NCI-H1417 treated with DMSO at 0.1 percent for 48 hours (cell line): Measurements from ENCODE around the gene GLI3.

ENCODE experiments used
- DNase-seq: peaks from one replicate; lab custom pipeline; 2025; lab: John Stamatoyannopoulos, UW

GLI3 gene

DNA sequence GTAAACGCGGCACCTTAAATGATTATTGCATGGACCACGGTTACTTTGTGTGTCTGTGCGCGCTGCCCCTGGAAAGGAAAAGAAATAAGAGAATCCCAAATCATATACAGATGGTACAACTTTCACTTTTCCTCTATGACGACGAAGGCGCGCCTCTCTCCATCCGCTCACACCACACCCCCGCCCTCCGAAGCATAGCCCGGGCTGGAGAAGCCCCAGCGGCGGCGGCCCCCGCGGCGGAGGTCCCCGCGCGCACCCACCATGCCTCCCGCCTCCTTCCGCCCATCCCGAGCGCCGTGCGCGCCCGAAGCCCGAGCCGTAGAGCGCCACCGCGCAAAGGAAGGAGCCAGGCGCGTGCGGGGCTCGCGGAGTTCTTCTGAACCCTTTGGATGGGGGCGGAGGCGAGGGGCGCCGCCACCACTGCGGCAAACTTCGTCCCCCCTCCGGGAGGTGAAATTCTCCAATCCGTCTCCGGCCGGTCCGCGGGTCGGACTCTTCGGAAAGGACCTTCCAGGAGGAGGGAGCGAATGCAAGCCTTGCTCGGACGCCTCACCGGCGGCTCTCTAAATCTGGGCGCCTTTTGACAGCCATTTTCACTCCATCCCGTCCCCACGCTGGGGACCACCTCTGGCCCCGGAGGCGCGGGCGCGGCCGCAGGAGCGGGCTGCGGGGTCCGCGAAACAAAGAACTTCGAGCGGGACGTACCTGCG, 588 bp downstream of the GLI3 start:
- no peak for DNase-seq

DNA sequence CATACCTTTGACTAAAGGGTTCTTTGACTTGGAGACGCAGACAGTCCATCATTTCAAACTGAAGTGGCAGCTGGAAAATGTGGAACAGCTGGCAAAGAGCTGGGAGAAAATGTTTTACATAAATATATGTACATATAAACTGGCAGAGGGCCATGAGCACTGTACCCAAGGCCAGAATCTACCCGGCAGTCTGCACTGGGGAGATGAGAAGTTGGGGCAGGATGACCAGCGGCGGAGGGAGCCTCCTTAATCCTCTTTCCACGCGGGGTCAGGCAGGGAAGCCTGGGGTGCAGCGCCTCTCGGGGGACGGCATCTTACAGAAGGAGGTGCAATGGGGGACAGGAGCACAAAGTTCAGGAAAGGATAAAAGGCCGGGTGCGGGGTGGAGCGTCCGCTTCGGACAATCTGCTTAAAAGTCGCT, 1.3 kb downstream of the GLI3 start:
- DNase-seq = no peak

DNA sequence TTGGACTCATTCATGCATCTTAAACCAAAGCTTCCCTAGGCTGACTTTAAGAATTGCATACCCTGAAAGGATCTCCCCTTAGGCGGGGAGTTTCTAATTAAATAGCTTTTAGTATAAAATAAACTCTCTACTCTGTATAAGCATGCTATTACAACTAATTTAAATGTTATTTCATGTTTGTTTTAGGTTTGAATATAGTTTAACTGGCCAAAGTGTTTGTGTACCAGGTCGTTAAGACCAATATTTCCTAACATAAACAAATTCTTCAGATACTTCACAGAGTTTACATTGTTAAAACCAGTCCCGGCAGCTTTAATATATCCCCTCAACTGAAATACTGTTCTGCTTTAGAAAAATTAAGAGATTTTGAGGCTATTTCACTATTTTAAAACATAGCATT, 2.3 kb downstream of the GLI3 start:
- no peak for DNase-seq

DNA sequence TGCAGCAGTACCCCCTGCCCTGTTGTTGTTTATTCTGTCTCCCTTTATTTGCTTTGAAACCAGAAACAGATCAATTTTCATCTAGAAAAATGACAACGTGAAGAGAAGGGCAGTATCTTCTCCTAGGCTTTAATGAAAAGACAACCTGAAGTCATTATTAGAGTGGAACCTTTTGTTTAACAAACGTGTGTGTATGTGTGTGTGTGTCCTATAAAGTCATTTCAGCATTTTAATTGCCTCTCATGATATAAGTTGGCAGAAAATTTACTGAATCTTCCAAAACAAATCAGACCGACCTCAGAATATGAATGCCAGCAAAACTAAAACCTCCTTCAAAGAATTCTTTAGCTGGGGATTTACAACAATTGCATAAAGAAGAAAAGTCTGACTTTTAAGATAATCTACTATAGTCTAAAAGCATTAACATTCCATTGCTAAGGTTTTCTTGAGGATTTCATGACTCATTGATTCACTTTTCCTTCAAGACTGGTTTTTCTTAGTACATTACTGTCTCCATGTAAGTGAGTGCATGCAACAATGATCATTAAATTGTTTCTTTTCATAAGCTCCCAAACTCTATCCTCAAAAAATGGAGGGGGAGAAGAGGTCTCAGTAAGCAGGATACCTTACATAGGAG, 3.2 kb downstream of the GLI3 start:
- no peak for DNase-seq

DNA sequence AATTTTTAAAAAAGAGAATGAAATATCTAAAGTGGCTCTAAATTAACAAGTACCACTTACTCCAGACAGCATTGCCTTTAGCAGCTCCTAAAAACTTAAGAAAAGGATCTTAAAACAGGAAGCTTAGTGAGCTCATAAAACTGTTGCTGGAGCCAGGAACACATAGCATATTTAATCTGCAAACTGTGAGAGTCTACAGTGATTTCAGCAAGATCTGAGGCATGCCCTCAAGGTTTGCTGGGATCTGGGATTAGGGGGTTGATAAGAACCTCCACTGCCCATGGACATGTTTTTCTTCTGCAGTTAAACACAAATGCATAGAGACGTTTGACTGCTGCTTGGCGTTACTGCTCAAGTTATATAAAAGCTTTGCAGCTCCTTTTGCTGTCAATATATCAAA, 3.8 kb downstream of the GLI3 start:
- DNase-seq = no peak

DNA sequence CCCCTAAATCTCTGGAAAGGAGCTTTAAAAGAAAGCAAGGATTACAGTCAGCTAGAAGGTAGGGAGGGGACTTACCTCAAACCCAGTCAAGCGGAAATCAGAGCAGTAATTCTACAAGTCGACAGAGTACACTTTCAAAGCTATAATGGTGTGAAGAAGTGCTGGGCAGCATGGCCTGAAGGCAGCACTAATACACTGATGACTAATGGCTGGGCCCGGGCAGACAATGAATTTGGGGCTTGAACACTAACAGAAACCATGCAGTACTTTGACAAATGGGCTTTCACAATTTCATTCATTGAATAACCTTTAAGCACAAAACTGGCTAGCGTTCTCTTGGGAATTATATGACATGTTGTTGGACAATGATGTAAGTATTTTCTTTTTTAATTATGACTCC, 4.7 kb downstream of the GLI3 start:
- DNase-seq = no peak

DNA sequence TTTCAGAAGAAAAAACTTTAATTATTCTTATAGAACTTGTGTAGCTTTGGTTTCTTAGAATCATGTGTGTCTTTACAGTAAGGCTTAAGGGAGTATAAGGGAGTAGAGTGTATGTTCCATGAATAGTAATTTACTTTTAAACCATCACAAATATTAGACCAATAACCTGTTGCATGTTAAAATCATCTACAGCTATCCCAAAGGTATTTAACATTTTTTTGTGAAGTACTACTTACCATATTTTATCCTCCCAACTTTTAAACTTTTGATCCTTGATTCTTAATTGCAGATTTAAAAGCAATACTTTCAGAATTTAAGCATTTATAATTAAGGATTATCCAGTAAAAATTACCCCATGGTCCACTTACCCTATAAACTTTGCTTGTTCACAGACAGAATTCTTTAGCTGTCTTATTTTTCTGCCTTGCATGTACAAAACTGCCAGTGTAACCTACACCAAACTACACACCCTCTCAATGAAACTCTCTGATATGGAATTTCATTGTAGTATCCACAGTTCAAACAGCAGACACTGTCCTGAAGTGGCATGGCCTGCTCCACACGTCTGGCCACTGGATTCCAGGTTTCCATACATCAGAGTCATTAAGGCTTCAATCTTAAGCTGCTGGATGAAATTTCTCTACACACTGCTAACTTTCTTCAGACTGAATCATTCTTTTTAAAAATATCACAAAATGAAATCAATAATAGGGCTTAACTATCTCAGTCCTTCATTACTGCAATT, 5.8 kb downstream of the GLI3 start:
- DNase-seq = no peak

DNA sequence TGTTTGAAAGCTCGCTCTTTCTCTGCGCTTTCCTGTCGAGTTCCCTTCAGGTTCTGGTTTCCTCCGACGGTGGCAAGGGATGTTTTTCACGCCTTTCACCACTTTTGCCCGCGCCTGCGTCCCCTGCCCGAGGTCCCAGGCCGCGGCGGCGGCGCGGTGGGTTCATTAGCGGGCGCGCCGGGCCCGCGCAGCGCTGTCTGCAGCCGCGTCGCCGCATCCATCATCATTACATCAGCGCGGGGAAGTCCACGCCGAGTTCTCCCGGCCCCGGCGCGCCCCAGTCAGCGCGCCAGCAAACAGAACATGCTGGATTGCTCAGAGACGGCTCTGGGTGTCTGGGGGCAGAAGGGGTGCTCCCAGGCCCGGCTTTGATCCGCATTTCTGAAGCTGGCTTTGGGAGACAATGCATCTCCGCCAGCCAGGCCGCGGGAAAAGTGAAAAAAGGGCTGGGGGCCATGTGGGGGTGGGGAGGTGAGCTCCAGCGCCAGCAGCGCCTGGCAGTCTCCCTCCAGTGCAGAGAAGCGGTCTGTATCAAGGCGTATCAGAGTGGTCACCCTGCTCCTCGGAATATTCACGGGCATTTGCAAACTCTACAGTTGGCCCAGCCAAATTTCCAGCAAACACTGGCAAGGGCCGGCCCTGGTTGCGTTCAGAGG, 8.9 kb downstream of the GLI3 start:
- DNase-seq = no peak

DNA sequence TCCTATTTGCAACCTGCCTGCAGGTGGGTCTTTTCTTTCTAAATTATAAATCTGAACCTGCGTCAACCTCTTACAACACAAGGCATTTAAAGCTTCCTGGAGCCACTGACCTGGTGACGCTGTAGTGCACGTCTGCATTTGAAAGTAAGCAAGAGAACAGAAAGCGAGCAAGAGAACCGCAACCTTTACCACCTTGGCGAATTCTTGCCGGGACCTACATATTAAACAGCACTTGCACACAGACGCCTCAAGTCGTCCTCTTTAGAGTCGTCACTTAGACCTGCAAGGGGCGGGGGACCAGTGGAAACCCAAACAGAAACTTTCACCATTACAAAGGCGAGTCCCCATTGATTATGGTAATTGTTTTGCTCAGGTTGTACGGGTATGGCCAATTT, 9.5 kb downstream of the GLI3 start:
- no peak for DNase-seq

DNA sequence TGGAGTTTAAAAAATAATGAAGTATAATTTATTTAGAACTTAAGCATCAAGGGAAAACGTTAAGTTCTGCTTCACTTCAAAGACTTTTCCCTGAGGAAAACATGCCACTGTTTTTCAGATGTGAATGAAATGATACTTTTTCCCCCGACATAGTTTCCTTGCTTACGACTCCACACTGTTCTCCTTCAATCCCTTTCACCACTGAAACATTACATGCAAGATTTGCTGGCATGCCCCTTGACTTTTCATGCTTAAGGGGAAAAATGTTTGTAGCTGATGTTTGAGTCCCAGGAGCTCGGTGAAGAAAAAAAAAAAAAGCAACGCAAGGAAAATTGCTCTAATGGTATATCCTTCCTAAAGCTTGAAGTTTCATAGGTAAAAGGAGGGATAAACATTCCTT, 10.0 kb downstream of the GLI3 start:
- DNase-seq = no peak

DNA sequence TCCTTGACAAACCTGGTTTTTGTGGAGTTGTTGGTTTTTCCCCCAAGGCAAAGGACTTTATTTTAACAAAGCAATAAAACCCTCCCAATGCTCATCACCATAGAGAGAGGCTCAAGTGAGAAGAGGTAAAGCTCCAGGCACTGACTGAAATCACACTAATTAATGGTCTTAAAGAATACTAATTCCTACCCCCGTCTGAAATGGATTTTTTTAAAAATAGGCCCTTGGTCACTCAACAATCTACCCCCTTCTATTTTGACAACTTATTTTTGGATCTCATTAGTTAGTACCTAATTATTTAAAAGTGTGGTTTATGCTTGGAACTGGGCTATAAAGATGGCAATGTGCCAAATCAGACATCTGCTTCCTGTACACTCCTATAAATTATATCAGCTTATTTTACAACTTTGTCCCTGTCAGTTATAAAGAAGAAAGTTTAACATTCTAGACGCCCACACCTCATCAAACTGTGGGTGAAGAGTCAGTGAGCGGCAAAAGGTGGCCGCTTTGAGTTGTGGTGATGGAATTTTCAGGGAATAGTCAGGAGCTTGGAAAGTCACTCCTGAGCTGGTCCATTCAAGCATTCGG, 10.6 kb downstream of the GLI3 start:
- no peak for DNase-seq

DNA sequence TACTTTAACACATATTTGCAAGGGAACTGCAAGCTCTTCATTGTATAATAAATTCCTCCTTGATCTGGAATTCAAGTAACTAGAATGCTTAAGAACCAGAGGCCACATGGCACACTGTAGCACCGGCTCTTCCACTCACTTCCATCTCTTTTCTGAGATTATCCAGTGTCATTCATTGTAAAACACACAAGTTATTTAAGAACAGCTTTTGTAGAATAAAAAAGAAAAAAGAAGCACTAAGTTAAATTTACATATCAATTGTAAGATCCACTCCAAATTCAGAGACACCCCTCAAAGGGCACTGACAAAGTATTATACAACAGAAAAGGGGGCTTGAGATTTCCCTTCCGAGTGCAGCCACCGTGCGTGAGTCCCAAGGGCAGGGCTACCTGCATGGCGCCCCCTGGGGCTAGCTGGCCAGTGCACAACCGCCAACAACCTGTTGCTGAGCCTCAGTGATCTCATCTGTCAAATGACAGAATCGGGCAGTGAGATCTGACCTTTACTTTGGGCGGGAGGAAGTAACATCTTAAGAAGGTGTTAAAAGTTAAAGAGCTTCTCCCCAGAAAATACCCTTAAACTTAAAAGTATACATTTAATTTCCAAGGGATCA, 12.5 kb downstream of the GLI3 start:
- DNase-seq = no peak

DNA sequence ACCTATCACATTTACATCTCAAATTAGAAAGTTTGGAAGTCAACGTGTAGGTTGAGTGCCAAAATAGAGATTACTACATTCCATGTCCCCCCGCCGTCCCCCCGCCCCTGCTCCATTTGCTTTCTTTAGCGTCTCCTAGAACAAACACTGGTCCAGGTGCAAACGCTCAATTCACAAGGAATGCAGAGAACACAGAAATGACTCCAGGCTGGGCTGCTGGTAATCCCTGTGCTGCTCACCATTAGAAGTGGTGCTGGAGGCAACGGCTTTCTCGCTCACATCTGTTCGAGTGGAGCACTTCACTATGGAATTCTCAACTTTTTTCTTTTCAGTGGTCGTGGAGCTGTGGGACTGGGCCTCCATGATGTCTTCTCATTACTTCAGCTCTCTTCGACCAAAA, 14.1 kb downstream of the GLI3 start:
- no peak for DNase-seq

DNA sequence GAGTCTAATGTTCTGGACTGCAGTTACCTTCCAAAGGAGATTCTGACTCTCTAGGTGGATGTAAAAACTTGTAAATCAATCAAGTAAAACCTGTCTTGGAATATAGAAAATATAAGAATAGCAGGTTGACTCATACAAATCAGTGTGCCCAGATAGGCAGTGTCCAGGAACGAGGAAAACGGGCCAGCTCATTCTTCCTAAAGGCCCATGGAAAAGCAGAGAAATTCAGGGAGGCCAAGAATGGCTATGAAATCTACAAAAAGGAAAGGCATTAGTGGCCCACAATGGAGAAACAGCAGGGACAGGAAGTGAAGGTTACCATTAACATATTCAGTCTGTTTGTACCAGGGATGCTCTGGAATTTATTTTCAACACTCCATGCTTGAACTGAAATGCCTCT, 14.9 kb downstream of the GLI3 start:
- no peak for DNase-seq

DNA sequence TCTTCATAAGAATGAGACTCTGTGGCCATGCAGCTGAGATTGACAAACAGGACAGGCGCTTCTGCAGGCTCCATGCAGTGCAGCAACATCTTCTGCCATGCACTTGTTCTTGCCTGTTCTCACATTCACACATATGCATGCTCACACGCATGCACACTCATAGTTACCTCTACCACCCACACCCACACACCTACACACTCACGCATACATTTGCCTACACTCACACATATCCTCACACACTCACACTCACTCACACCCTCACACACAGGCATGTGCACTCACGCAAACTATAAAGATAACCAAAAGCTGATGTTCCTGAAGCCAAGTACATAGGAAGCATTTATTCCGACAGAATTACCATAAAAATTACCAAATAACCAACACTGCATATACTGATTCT, 15.7 kb downstream of the GLI3 start:
- DNase-seq = no peak

DNA sequence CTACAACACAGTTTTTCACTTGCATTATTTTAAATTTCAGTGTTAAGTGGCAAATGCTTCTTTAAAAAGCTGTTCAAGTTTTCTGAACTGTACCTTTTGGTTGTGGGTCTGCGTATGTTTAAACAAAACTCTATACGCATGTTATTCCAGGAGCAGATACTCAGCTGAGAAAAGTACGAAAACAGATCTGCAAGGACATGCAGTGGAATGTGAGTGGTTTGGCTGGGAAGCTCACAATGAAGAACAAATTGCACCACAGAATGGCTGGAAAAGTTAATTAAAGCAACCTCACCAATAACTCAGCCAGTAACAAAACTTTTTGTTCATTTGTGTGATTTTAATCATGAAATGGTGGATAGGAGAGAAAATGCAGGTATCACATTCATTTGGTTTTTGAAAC, 17.6 kb downstream of the GLI3 start:
- no peak for DNase-seq

DNA sequence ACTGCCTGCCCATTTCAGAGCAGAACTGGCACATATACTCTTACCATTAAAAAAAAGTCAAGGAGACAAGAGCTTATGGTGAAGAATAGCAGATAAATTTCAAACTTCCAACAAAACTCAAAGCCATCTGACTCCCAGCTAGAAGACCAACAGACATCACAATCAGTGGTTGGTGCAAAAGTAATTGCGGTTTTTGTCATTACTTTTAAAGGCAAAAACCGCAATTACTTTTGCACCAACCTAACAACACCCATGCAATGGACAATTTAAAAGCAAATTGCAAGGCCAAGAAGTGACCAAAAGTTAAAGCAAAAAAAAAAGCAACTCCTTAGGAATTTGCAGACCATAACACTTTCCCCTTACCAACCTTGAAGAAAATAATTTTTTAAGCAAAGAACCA, 18.8 kb downstream of the GLI3 start:
- DNase-seq = no peak

DNA sequence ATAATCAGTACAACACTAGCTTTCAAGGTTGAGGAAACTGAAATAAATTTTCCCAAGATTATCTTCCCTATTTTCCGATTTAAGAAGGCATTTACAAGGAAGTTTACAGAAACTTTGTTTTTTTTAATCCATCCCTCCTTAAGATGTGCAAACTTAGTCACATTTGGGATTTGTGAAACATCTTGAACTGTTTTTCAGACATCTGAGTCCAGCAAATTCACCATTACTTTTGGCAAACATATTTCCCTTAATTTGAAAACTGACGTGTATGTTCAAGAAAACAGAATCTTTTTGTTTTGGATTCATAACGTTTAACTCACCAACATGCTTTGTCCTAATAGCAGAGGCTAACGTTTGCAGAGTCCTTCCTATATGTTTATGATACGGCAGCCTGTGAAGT, 19.5 kb downstream of the GLI3 start:
- no peak for DNase-seq

DNA sequence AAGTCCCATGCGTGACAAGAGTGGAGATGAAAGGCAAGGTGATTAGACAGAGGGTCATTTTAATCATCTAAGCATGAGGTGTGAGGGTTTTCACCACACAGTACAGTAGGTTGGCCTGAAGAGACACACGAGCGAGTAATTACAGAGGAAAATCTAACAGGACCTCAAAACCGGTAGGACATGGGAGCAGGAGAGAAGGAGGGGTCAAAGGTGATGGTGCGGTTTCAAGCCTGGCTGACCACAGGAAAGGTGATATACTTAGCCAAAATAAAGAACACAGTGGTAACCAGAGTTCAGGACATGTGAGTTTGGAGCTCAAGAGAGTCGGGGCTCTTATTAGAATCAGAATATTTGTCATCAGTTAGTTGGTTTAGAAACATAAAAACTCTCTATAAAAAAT, 20.0 kb downstream of the GLI3 start:
- no peak for DNase-seq

DNA sequence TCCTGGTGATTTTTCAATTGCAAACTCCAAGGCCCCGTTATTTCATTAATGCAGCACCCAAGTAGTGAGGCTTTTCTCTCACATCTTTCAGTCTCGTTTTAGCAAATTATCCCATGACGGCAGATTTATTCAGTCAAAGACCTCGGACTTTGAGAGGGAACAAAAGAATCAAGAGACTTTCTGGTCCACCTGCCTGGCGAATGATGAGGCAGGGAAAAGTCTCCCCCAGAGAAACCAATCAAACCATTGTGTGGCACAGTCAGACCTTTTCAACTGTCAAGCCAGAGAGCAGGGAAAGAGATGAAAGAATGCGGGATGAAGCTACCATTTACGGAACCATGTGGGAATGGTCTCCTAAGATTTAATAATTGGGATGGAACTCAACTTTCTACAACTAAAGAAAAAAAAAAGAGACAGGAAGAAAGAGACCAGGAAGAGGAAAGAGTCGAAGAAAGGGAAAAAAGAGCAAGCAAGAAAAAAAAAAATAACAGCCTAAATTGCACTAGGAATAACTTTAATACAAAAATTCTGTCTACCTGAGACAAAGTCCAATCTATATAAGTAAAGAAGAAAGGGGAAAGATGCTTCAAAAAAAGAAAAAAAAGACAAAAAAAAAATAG, 22.8 kb downstream of the GLI3 start:
- no peak for DNase-seq

DNA sequence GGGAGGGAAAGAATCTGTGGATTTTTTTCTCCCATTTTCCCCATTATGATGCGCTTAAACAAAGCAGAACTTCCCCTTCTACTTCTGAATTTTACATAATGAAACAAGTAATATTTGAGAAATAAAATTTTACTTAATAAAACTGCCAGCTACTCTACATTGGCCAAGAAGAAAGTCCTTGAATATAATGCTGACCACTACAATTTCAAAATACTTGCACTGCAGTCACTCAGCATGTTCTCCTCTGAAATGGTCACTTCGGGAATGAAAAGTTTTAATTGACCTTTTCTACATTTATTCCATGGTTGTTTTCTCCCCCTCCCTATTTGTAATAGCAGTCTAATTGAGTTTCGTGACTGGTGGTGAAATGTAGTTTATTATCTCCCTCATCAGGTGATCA, 23.9 kb downstream of the GLI3 start:
- no peak for DNase-seq
